Loucy (cell line): Measurements from ENCODE around the gene PDX1.

Experiments used
- EZH2phosphoT487 ChIP-seq: fragments of 200-600 bp; IDR thresholded peaks from 2 replicates; pipeline ENCODE4 v1.6.1; 2018; ENCODE audit warnings: antibody characterized with exemption, mild to moderate bottlenecking, moderate library complexity, borderline replicate concordance
- TF ChIP-seq, protein P1 (sequence below): fragments of 200-600 bp; sonication (generic); conservative IDR thresholded peaks from 2 replicates; pipeline ENCODE4 v1.5.1; 2014; ENCODE audit warnings: mild to moderate bottlenecking, antibody characterized with exemption, low read length

DNA sequence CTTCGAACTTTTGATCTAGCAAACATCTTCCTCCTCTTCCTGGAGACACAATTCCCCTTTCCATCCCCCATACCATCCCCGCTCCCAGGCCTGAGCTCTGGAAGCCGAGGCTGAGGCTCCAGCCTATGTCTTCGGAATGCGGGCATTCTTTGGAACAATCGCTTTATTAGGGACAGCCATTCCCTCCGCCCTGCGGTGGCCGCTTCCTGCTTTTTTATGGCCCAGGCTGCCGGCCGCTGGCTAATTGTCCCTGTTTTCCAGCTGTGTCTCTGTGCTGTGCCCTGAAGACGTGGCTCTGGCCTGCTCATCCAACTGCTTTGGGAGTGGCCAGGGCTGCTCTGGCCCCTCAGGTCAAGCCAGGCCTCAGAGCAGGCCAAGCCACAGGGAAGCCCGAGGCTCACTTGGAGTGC, 51.4 kb downstream of the PDX1 start:
- TF ChIP-seq, protein P1, sequence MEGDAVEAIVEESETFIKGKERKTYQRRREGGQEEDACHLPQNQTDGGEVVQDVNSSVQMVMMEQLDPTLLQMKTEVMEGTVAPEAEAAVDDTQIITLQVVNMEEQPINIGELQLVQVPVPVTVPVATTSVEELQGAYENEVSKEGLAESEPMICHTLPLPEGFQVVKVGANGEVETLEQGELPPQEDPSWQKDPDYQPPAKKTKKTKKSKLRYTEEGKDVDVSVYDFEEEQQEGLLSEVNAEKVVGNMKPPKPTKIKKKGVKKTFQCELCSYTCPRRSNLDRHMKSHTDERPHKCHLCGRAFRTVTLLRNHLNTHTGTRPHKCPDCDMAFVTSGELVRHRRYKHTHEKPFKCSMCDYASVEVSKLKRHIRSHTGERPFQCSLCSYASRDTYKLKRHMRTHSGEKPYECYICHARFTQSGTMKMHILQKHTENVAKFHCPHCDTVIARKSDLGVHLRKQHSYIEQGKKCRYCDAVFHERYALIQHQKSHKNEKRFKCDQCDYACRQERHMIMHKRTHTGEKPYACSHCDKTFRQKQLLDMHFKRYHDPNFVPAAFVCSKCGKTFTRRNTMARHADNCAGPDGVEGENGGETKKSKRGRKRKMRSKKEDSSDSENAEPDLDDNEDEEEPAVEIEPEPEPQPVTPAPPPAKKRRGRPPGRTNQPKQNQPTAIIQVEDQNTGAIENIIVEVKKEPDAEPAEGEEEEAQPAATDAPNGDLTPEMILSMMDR = no peak
- TF ChIP-seq EZH2phosphoT487 = no peak
